GM12878 (cell line): ENCODE results near the gene FASN. TPM values are rescaled to one million over a fixed set of nuclear protein-coding genes. Genes with fewer than 3 reads are reported as not detected.

Source experiments
- ATAC-seq: fragments of 200-7000 bp; cut with Tn5 transposase; 3 replicates; pipeline ENCODE4 v1.9.1; 2020; ENCODE audit warnings: mild to moderate bottlenecking, moderate library complexity
- BruUV-seq: library from RNA; stranded (reverse); fragments of 400-500 nt; replicated peaks from 2 replicates; lab custom pipeline; 2021; lab: Mats Ljungman, UMichigan
- CTCF ChIA-PET: fragments of 300-600 bp; sonication (Branson Sonifier 250); formaldehyde crosslinking; extraction: SDS; loops from one replicate; lab custom pipeline; 2021; ENCODE audit warnings: inconsistent platforms; lab: Yijun Ruan, JAX
- POLR2A ChIA-PET: fragments of 350-600 bp; formaldehyde crosslinking; extraction: SDS; loops from one replicate; lab custom pipeline; 2021; ENCODE audit warnings: inconsistent platforms; lab: Charles Lee
- RAD21 ChIA-PET: fragments of 300-600 bp; sonication (Branson Sonifier 250); formaldehyde crosslinking; loops from one replicate; lab custom pipeline; 2023; ENCODE audit warnings: antibody characterized with exemption; ENCODE audit not compliant: unreplicated experiment; lab: Charles Lee
- SMC1A ChIA-PET: fragments of 300-600 bp; sonication (Branson Sonifier 250); formaldehyde crosslinking; loops from one replicate; lab custom pipeline; 2023; ENCODE audit not compliant: unreplicated experiment, uncharacterized antibody; lab: Charles Lee
- DNase-seq: peaks from one replicate; pipeline ENCODE4 v3.0.0-alpha.2; 2011; ENCODE audit warnings: low read depth, low spot score
- FAIRE-seq: peaks from 3 replicates; lab custom pipeline; 2011; peaks lifted over from hg19 to GRCh38; lab: Jason Lieb, UNC
- H2AFZ ChIP-seq: 2 replicates; pipeline ENCODE4 v1.6.0; 2011; ENCODE audit warnings: low read depth, low read length, control low read depth; ENCODE audit not compliant: control insufficient read depth
- H3K27ac ChIP-seq: 2 replicates; pipeline ENCODE4 v1.5.1; 2011; ENCODE audit warnings: control low read depth; ENCODE audit not compliant: control insufficient read depth, insufficient read depth
- H3K27me3 ChIP-seq, 2 experiments: replicated peaks in 1 of 2; 2 replicates each; pipeline versions ENCODE4 v1.6.0 to v1.6.1; 2011; ENCODE audit warnings: low read length in 1 of 2; ENCODE audit not compliant: control insufficient read depth in 2 of 2, insufficient read depth in 2 of 2
- H3K36me3 ChIP-seq, 2 experiments: 2 replicates each; pipeline ENCODE4 v1.5.1; 2011; ENCODE audit warnings: low read length in 1 of 2; ENCODE audit not compliant: control insufficient read depth in 2 of 2, insufficient read depth in 2 of 2
- H3K4me1 ChIP-seq: 2 replicates; pipeline ENCODE4 v1.6.1; 2011; ENCODE audit warnings: mild to moderate bottlenecking, low read length, moderate library complexity, mixed read lengths; ENCODE audit not compliant: control insufficient read depth, insufficient read depth
- H3K4me2 ChIP-seq: 2 replicates; pipeline ENCODE4 v1.6.0; 2011; ENCODE audit warnings: control low read depth; ENCODE audit not compliant: control insufficient read depth, insufficient read depth
- H3K4me3 ChIP-seq: fragments of 200-600 bp; sonication (generic); 2 replicates; pipeline ENCODE4 v1.5.1; 2016
- H3K79me2 ChIP-seq: 2 replicates; pipeline ENCODE4 v1.6.0; 2011; ENCODE audit warnings: low read length; ENCODE audit not compliant: control insufficient read depth, insufficient read depth
- H3K9ac ChIP-seq: 2 replicates; pipeline ENCODE4 v1.8.0; 2011; ENCODE audit warnings: low read length, control low read depth, mixed read lengths; ENCODE audit not compliant: control insufficient read depth, insufficient read depth
- H3K9me3 ChIP-seq: replicated peaks from 3 replicates; pipeline ENCODE4 v1.5.1; 2011; ENCODE audit warnings: mild to moderate bottlenecking, low read length; ENCODE audit not compliant: control insufficient read depth, insufficient read depth
- H4K20me1 ChIP-seq: 2 replicates; pipeline ENCODE4 v1.6.0; 2011; ENCODE audit not compliant: control insufficient read depth, insufficient read depth
- CTCF ChIP-seq, 3 experiments: IDR thresholded peaks in 2 of 3; conservative IDR thresholded peaks in 1 of 3; 2 replicates each; pipeline ENCODE4 v1.5.1; 2011; ENCODE audit warnings: low read depth in 3 of 3, low read length in 3 of 3, mild to moderate bottlenecking in 3 of 3, control low read depth in 2 of 3, moderate library complexity in 2 of 3, inconsistent platforms in 1 of 3, mixed read lengths in 1 of 3; ENCODE audit not compliant: control insufficient read depth in 2 of 3, insufficient read depth in 1 of 3; ENCODE audit errors: extremely low read depth in 1 of 3
- POLR2A ChIP-seq: IDR thresholded peaks from 2 replicates; pipeline ENCODE4 v1.6.1; 2011; ENCODE audit warnings: low read depth, mild to moderate bottlenecking, low read length
- WGBS: methylation state at CpG from one replicate; pipeline ENCODE4 v1.1.6; 2016; ENCODE audit warnings: low lambda C conversion rate; ENCODE audit not compliant: insufficient replicate concordance, insufficient coverage; ENCODE audit errors: missing lambda C conversion rate; 5-methylcytosine and 5-hydroxymethylcytosine counted together
- in situ Hi-C: fragments of 300-500 bp; cut with MboI; formaldehyde crosslinking; loops from 9 replicates; pipeline ENCODE4 v1.14.3; 2018; ENCODE audit warnings: mixed read lengths
- intact Hi-C: fragments of 100-400 bp; cut with micrococcal nuclease; formaldehyde crosslinking; loops from one replicate; pipeline ENCODE4 v1.14.2; 2022; ENCODE audit not compliant: unreplicated experiment
- polyA plus RNA-seq, 11 experiments: library from polyadenylated mRNA; depleted of rRNA in 4 of 11; unstranded in 6 of 11; stranded (reverse) in 5 of 11; fragments of >200 nt; fragmentation: Nextera tagmentation in 4 of 11; fragmentation: Illumina TruSeq in 1 of 11; extraction: Ambion mirVana in 4 of 11; extraction: Trizol in 1 of 11; gene quantifications; 1 replicate in 1 of 11; 2 replicates in 10 of 11; pipeline versions ENCODE4 v1.2.1 to v1.2.3, GENCODE V29; 2011 to 2016; ENCODE audit warnings: inconsistent platforms in 2 of 11, missing spikeins in 2 of 11, low read depth in 1 of 11
- total RNA-seq, 4 experiments: library from RNA; depleted of rRNA in 3 of 4; stranded (reverse); fragments of >200 nt in 3 of 4; fragmentation: Illumina TruSeq in 1 of 4; extraction: Trizol in 1 of 4; gene quantifications; 2 replicates each; pipeline versions ENCODE4 v1.2.1 to v1.2.3, GENCODE V29; 2013 to 2021

Gene FASN
- total and polyA plus RNA-seq, 10 of the 15 experiments (the other 5 are each of a cell fraction or from before 2014, with no cell fraction given): 0.19 to 333 (median 30.4) TPM

DNA sequence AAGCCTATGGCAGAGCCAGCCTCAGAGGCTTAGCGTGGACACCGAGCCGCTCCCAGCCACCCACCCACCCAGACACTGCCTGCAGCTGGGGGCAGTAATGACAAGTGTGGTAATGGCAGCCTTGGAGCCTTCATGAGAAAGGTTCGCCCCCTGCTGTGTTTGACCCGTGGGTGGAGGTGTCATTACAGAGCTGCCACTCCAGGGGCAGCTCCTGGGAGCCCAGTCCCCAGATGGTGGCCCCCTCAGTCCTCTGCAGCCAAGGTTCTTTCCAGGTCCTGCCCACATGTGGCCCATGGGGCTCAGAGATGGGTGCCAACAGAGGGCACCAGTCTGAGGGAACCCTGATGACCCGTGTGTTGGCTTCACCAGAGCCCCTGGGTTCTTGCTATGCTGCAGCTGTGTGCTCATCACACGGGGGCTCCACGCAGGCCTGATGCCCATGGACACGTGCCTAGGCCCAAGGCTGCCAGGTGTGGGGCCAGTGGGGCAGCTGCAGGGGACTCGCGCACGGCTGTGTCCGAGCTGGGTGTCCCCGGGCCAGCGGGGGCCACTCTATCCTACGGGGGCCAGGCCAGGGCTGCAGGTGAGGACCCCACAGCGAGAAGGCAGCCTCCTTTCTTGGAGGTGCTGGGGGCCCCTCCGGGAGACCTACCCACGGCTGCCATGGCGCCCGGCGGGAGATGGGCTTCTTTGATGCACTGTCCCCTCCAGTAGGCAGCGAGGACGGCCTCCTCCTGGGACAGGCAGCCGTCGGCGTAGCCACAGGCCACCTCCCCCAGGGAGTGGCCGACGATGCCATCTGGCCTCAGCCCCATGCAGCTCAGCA, 8.1 kb downstream of the FASN start:
- WGBS: 91% methylated on average over 29 of the region's 29 CpGs

More for the DNA sequence above, 8.1 kb downstream of the FASN start:
- in situ Hi-C loops (no loop called here), intact Hi-C loops (no loop called here)
- no TSS peak for BruUV-seq
- Histone ChIP-seq H3K4me1 (no peaks in the 10 kb centered on the region), H2AFZ (no peak overlapping the region), H3K27ac (no peak overlapping the region), H3K9ac (no peak overlapping the region), H3K27me3 (no peaks in the 10 kb centered on the region), H4K20me1 (no peaks in the 10 kb centered on the region), H3K4me3 (no peak overlapping the region), H3K9me3 (no peaks in the 10 kb centered on the region), H3K4me2 (no peak overlapping the region), H3K79me2 (peaks cover under 1% of the 10 kb centered on the region), H3K36me3 (peaks cover 14 to 77% of the 10 kb centered on the region in 2 experiments)
- DNase-seq (no peak), ATAC-seq (no peak), FAIRE-seq (no peak)
- ChIA-PET RAD21 (no interaction called here), POLR2A (interaction anchor here (0.5 to 0.6 kb wide), 4 partner anchors 45 to 495 kb away, joined by 3 read pairs; no protein-coding TSS in a partner anchor), CTCF (no interaction called here), SMC1A (no interaction called here)
- TF ChIP-seq CTCF (IDR thresholded peaks at IDR 0.05 in 2 of 3, conservative IDR thresholded peaks at IDR 0.05 in 1 of 3; ENCODE audit: control insufficient read depth in 2 of 3, extremely low read depth in 1 of 3, insufficient read depth in 1 of 3, low read depth in 3 of 3, low read length in 3 of 3): no peak
- peak; percentile 4; the same call in 1 of the 2 replicates for TF ChIP-seq POLR2A
